ENCODE results near the gene MB21D2. TPM values are rescaled to one million over a fixed set of nuclear protein-coding genes. Genes with fewer than 3 reads are reported as not detected.

Gene MB21D2
- total RNA-seq, 6 donors from 2014 or later = 4.6 to 8.0 (median 5.3) TPM

DNA sequence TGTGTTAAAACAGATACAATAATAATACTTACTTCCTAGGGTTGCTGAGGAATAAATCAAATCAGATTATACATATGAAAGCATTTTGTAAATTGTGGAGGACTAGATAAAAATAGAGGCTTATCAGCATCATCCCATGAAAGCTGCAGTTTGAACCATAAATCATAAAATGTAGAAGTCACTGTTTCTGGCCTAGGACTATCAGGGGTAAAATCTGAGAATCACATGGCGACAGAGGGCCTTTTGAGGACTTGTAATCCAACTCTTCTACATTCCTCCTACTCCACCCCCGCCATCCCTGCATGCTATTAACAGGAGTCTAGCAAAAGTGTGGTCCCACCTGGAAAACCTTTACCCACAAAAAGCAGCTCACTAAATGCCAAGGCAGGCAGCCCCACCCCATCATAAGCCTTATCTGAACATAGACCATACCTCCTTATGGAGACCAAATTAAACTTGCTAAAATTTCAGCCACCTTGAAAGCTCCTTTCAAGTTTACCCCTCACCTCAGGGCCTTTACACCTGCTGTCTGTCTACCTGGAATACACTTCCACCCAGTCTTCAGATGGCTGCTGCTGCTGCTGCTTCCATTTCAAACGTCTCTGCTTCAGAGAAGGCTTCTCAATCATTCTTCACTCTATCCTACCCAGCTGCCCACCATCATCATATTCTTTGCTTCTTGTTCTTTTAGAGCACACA lies 11.5 kb downstream of the MB21D2 start:
- DNase-seq (no peak), ATAC-seq (ENCODE audit: low FRiP score in 2 of 2) (no peak)
- no peaks in the 10 kb centered on the region for H3K4me1 ChIP-seq
- TF ChIP-seq EP300 (IDR thresholded peaks at IDR 0.05) (no peak), POLR2A (IDR thresholded peaks at IDR 0.05) (no peak), POLR2AphosphoS5 (IDR thresholded peaks at IDR 0.05) (no peak)
- TF ChIP-seq, protein P1, sequence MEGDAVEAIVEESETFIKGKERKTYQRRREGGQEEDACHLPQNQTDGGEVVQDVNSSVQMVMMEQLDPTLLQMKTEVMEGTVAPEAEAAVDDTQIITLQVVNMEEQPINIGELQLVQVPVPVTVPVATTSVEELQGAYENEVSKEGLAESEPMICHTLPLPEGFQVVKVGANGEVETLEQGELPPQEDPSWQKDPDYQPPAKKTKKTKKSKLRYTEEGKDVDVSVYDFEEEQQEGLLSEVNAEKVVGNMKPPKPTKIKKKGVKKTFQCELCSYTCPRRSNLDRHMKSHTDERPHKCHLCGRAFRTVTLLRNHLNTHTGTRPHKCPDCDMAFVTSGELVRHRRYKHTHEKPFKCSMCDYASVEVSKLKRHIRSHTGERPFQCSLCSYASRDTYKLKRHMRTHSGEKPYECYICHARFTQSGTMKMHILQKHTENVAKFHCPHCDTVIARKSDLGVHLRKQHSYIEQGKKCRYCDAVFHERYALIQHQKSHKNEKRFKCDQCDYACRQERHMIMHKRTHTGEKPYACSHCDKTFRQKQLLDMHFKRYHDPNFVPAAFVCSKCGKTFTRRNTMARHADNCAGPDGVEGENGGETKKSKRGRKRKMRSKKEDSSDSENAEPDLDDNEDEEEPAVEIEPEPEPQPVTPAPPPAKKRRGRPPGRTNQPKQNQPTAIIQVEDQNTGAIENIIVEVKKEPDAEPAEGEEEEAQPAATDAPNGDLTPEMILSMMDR (IDR thresholded peaks at IDR 0.05) = no peak
- H3K27ac ChIP-seq = no peak overlapping the region
- H3K9me3 ChIP-seq = no peaks in the 10 kb centered on the region
- whole genome bisulfite sequencing, 2 donors = 85 to 92% methylated on average over 3 of the region's 3 CpGs
- no peak overlapping the region for H3K4me3 ChIP-seq
- H3K36me3 ChIP-seq = no peaks in the 10 kb centered on the region
- no peaks in the 10 kb centered on the region for H3K27me3 ChIP-seq

DNA sequence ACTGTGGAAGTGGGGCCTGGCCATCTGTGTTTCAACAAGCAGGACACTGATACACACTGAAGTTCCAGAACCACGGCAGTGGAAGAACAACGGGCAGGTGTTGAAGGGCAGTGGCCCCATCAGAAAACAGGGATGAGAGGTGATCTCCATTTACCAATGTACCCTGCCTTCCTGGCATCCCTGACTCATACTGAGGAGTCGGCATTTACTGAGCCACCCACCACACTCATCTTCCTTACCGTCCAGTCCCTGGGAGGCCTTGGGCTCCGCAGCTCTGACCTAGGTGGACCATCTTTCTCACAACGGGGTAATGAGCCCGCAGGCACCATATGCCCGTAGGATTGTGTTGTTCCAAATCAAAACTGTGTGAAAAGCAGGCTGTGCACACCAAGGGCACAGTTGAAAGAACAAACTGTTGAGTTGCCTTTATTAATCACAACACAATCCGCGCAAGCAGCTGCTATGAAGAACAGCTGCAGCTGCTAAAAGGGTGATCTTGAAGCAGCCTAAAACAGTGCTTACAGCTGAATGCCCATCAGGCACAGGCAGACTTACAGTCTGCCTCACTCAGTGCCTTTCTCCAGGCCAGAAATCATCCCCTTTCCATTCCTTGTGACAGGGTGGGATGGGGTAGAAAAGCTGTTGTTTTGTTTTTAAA lies 12.9 kb downstream of the MB21D2 start:
- no peak for ATAC-seq (ENCODE audit: low FRiP score in 2 of 2)
- Histone ChIP-seq H3K27me3 (no peaks in the 10 kb centered on the region), H3K27ac (no peak overlapping the region), H3K36me3 (no peaks in the 10 kb centered on the region), H3K4me3 (no peak overlapping the region), H3K4me1 (no peaks in the 10 kb centered on the region), H3K9me3 (no peaks in the 10 kb centered on the region)
- DNase-seq = no peak
- no peak for TF ChIP-seq EP300 (IDR thresholded peaks at IDR 0.05)
- TF ChIP-seq, protein P1 (IDR thresholded peaks at IDR 0.05) = no peak
- no peak for TF ChIP-seq POLR2AphosphoS5 (IDR thresholded peaks at IDR 0.05)
- no peak for TF ChIP-seq POLR2A (IDR thresholded peaks at IDR 0.05)
- WGBS, 2 donors = 90 to 95% methylated on average over 10 of the region's 10 CpGs

DNA sequence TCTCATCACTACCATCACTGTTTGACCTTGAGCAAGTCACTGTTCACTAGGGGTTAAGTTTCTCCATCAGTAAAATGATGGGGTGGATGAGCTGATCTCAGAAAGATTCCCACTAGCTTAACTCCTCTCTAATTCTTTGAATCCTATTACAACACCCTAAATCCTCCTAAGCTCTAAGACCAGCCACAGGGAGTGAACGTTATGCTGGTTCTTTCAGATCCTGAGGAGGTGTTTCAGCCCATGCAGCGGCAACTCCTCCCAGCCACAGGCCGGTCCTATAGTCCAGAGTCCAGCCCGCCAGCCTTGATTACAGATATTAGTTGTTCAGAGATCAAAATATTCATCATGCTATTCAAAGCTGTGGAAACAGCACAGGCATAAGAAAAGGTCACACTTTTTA lies 15.1 kb downstream of the MB21D2 start:
- TF ChIP-seq POLR2AphosphoS5 (IDR thresholded peaks at IDR 0.05) = no peak
- H3K4me3 ChIP-seq = no peak overlapping the region
- no peaks in the 10 kb centered on the region for H3K9me3 ChIP-seq
- ATAC-seq (ENCODE audit: low FRiP score in 2 of 2) (no peak), DNase-seq (no peak)
- H3K4me1 ChIP-seq = no peaks in the 10 kb centered on the region
- no peaks in the 10 kb centered on the region for H3K36me3 ChIP-seq
- no peaks in the 10 kb centered on the region for H3K27me3 ChIP-seq
- WGBS, 2 donors = 93 to 94% methylated on average over 4 of the region's 4 CpGs
- no peak overlapping the region for H3K27ac ChIP-seq

DNA sequence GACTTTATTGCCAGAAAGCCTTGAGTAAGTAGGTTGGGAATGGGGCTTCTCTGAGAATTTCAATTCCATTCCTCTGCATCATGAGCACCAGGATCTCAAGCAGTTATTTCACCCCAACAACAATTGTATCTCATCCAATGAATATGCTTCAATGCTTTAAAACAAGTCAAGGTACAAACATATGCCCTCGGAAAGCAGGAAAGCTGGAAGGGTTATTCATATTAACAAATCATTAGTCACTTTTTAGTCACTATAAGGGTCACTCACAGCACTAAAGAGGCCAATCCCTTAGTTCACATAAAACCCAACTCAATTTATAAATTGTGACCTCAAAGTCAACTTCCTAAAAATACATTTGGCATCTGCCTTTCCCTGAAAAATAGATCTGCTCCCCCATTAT lies 16.2 kb downstream of the MB21D2 start:
- H3K4me3 ChIP-seq = no peak overlapping the region
- WGBS, 2 donors = 70 to 71% methylated on average over 1 of the region's 1 CpG
- no peaks in the 10 kb centered on the region for H3K36me3 ChIP-seq
- DNase-seq (no peak), ATAC-seq (ENCODE audit: low FRiP score in 2 of 2) (no peak)
- no peaks in the 10 kb centered on the region for H3K27me3 ChIP-seq
- TF ChIP-seq POLR2A (IDR thresholded peaks at IDR 0.05) (no peak), POLR2AphosphoS5 (IDR thresholded peaks at IDR 0.05) (no peak), EP300 (IDR thresholded peaks at IDR 0.05) (no peak)
- TF ChIP-seq, protein P1 (IDR thresholded peaks at IDR 0.05) = no peak
- H3K27ac ChIP-seq = no peak overlapping the region
- H3K4me1 ChIP-seq = no peaks in the 10 kb centered on the region
- H3K9me3 ChIP-seq = no peaks in the 10 kb centered on the region

DNA sequence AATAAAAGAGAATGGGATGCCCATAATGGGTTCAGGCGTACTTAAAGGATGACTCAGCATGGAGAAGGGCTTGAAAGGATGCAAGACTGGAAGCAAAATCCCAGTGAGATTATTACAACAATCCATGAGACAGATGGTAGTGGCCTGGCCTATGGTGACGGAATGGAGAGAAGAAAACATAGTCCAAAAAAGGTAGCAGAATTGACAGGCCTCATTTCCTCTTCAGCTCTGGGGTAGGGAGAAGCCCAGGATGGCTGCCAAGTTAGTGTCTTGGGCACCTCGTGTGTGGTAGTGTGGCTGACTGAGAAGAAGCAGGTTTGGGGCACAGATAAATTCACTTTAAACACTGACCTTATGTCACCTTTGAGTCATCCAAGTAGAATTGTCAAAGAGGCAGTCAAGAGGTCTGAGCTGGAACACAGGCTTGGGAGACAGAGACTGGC lies 18.1 kb downstream of the MB21D2 start:
- H3K27me3 ChIP-seq = no peaks in the 10 kb centered on the region
- 60 to 75% methylated on average over 3 of the region's 3 CpGs for WGBS, 2 donors
- no peak overlapping the region for H3K4me3 ChIP-seq
- DNase-seq (no peak), ATAC-seq (ENCODE audit: low FRiP score in 2 of 2) (no peak)
- TF ChIP-seq, protein P1 (IDR thresholded peaks at IDR 0.05) = no peak
- TF ChIP-seq POLR2A (IDR thresholded peaks at IDR 0.05) (no peak), POLR2AphosphoS5 (IDR thresholded peaks at IDR 0.05) (no peak)
- H3K27ac ChIP-seq = no peak overlapping the region
- no peaks in the 10 kb centered on the region for H3K4me1 ChIP-seq
- H3K9me3 ChIP-seq = no peaks in the 10 kb centered on the region
- no peaks in the 10 kb centered on the region for H3K36me3 ChIP-seq

Data from upper lobe of left lung (tissue), 6 donors.